ENCODE data around the gene LCN6. TPM values are rescaled to one million over a fixed set of nuclear protein-coding genes. Genes with fewer than 3 reads are reported as not detected.

LCN6 gene
- total and polyA plus RNA-seq, 3 donors from 2014 or later, result 7.8 to 19.1 (median 11.3) TPM

GRCh38 chr9:136698635-136699246, 49.6 kb downstream of the LCN6 start:
- Histone ChIP-seq H3K27me3 (no peaks in the 10 kb centered on the region), H3K9me3 (no peaks in the 10 kb centered on the region), H3K4me1 (no peaks in the 10 kb centered on the region), H3K27ac (no peak overlapping the region), H3K36me3 (ENCODE audit: low read depth, missing control alignments) (no peaks in the 10 kb centered on the region), H3K4me3 (no peak overlapping the region)
- intact Hi-C loops (cut with DNase I; ENCODE audit: low total_unique reads), result no loop called here
- TF ChIP-seq POLR2A (IDR thresholded peaks at IDR 0.05), result no peak
- no peak for TF ChIP-seq CTCF (IDR thresholded peaks at IDR 0.05)
- no peak for DNase-seq
- WGBS, 2 donors, result 90 to 91% methylated on average over 11 of the region's 11 CpGs

GRCh38 chr9:136697821-136698526, 50.4 kb downstream of the LCN6 start:
- Histone ChIP-seq H3K27ac (no peak overlapping the region), H3K9me3 (no peaks in the 10 kb centered on the region), H3K27me3 (no peaks in the 10 kb centered on the region), H3K36me3 (ENCODE audit: low read depth, missing control alignments) (no peaks in the 10 kb centered on the region), H3K4me1 (no peaks in the 10 kb centered on the region), H3K4me3 (no peak overlapping the region)
- DNase-seq, result no peak
- TF ChIP-seq POLR2A (IDR thresholded peaks at IDR 0.05), result no peak
- no peak for TF ChIP-seq CTCF (IDR thresholded peaks at IDR 0.05)
- intact Hi-C loops (cut with DNase I; ENCODE audit: low total_unique reads), result no loop called here
- 81 to 82% methylated on average over 20 of the region's 20 CpGs for WGBS, 2 donors

- Histone ChIP-seq H3K4me3 (no peak overlapping the region), H3K36me3 (ENCODE audit: low read depth, missing control alignments) (no peaks in the 10 kb centered on the region), H3K4me1 (no peaks in the 10 kb centered on the region), H3K27me3 (no peaks in the 10 kb centered on the region), H3K9me3 (no peaks in the 10 kb centered on the region), H3K27ac (no peak overlapping the region)
- 63 to 77% methylated on average over 7 to 23 of the region's 23 CpGs for WGBS, 2 donors
- intact Hi-C loops (cut with DNase I; ENCODE audit: low total_unique reads), result no loop called here
- no peak for DNase-seq
- no peak for TF ChIP-seq CTCF (IDR thresholded peaks at IDR 0.05)
- no peak for TF ChIP-seq POLR2A (IDR thresholded peaks at IDR 0.05)
Observed at GRCh38 chr9:136697146-136697820, 51.0 kb downstream of the LCN6 start.

- TF ChIP-seq POLR2A (IDR thresholded peaks at IDR 0.05), result no peak
- no peak for TF ChIP-seq CTCF (IDR thresholded peaks at IDR 0.05)
- H3K27ac ChIP-seq, result no peak overlapping the region
- H3K9me3 ChIP-seq, result no peaks in the 10 kb centered on the region
- H3K4me3 ChIP-seq, result no peak overlapping the region
- DNase-seq, result no peak
- intact Hi-C loops (cut with DNase I; ENCODE audit: low total_unique reads), result no loop called here
- no peaks in the 10 kb centered on the region for H3K27me3 ChIP-seq
- H3K4me1 ChIP-seq, result no peaks in the 10 kb centered on the region
- no peaks in the 10 kb centered on the region for H3K36me3 ChIP-seq (ENCODE audit: low read depth, missing control alignments)
- WGBS, 2 donors, result 74 to 80% methylated on average over 7 to 9 of the region's 9 CpGs
Observed at GRCh38 chr9:136696502-136696901, 51.8 kb downstream of the LCN6 start.

All from testis (tissue), 3 donors.